T-helper 1 cell treated with Interleukin-12 subunit alpha and Interleukin-12 subunit beta and Interleukin-4 antibody, amounts not matched to agents 30 μg/mL and 1 μg/mL, for 36 hours (primary cell): ENCODE measurements around the gene EFCAB6.

Experiments
- H3K27ac Mint-ChIP-seq: one replicate; pipeline ENCODE4 v1.8.0; 2021; ENCODE audit warnings: mild to moderate bottlenecking, mixed read lengths
- H3K27me3 Mint-ChIP-seq: one replicate; pipeline ENCODE4 v1.8.0; 2021; ENCODE audit warnings: low read depth, mixed read lengths
- H3K36me3 Mint-ChIP-seq: one replicate; pipeline ENCODE4 v1.8.0; 2021; ENCODE audit warnings: low read depth, mixed read lengths
- H3K4me1 Mint-ChIP-seq: one replicate; pipeline ENCODE4 v1.8.0; 2021; ENCODE audit warnings: low read depth, mixed read lengths
- H3K4me3 Mint-ChIP-seq: one replicate; pipeline ENCODE4 v1.8.0; 2021; ENCODE audit warnings: mild to moderate bottlenecking, moderate library complexity, mixed read lengths
- H3K9me3 Mint-ChIP-seq: one replicate; pipeline ENCODE4 v1.8.0; 2021; ENCODE audit warnings: mixed read lengths

The EFCAB6 gene

GRCh38 chr22:43840851-43841250 lies 28.7 kb upstream of the EFCAB6 start:
- no peak overlapping the region for H3K4me3 Mint-ChIP-seq
- no peaks in the 10 kb centered on the region for H3K9me3 Mint-ChIP-seq
- no peaks in the 10 kb centered on the region for H3K4me1 Mint-ChIP-seq
- H3K36me3 Mint-ChIP-seq, result no peaks in the 10 kb centered on the region
- no peaks in the 10 kb centered on the region for H3K27me3 Mint-ChIP-seq
- H3K27ac Mint-ChIP-seq, result no peak overlapping the region

GRCh38 chr22:43840431-43840830 lies 28.3 kb upstream of the EFCAB6 start:
- H3K27me3 Mint-ChIP-seq, result peaks cover 4% of the 10 kb centered on the region
- no peaks in the 10 kb centered on the region for H3K4me1 Mint-ChIP-seq
- H3K9me3 Mint-ChIP-seq, result no peaks in the 10 kb centered on the region

DNA sequence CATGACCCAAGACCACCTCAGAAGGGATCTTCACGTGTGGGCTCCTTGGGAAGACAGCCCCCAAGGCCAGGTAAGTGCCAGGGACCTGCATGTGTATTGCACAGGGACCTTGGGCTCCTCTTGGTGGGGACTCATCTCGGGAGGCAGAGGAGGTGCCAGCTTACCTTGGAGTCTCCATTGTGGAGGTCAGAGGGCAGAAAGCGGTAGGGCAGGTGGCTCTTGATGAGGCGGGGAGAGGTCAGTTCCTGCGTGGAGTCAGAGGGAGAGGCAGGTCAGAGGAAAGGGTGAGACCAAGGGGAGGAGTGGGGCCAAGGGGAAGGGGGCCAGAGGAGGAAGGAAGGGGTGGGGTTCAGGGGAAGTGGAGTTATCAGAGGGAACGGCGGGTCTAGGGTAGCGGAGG lies 27.7 kb upstream of the EFCAB6 start:
- Mint-ChIP-seq H3K27ac (no peak overlapping the region), H3K9me3 (no peaks in the 10 kb centered on the region), H3K4me1 (no peaks in the 10 kb centered on the region), H3K4me3 (no peak overlapping the region), H3K36me3 (no peaks in the 10 kb centered on the region), H3K27me3 (peaks cover 7% of the 10 kb centered on the region)

More at GRCh38 chr22:43840431-43840830, 28.3 kb upstream of the EFCAB6 start:
- Mint-ChIP-seq H3K27ac (no peak overlapping the region), H3K4me3 (no peak overlapping the region), H3K36me3 (no peaks in the 10 kb centered on the region)

DNA sequence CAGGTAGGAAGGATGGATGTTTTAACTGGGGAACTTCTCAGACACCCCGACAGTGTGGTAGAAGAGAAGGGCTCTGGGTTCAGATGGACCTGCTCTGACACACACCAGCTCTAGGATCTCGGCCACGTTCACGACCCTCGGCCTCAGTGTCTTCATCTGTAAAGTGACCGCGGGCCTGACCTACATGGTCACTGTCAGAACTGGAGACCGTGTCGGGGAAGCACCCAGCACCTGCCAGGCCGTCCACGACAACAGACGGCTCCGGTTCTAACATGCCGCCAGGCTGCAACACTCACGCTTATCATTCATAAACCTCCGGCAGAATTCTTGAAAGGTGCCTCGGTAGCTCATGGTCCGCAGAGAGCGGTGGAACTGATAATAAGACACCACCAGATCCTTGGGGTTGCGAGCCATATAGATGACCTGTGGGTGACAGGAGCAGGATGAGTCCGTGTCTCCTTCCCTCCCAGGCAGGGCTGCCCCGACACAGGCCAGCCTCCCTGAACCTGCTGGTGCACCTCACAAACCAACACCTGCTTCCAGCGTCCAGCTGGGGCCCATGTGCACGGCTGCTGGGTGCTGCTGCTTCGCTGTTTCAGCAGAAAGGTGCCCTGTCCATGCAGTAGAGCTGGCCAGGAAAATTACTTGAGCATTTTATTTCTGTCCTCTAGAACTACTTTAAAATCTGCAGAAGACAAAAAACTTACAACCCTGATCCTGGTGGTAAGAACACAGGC lies 26.6 kb upstream of the EFCAB6 start:
- Mint-ChIP-seq H3K36me3 (no peaks in the 10 kb centered on the region), H3K9me3 (no peaks in the 10 kb centered on the region), H3K4me1 (no peaks in the 10 kb centered on the region), H3K4me3 (no peak overlapping the region), H3K27ac (no peak overlapping the region), H3K27me3 (peaks cover 7% of the 10 kb centered on the region)

DNA sequence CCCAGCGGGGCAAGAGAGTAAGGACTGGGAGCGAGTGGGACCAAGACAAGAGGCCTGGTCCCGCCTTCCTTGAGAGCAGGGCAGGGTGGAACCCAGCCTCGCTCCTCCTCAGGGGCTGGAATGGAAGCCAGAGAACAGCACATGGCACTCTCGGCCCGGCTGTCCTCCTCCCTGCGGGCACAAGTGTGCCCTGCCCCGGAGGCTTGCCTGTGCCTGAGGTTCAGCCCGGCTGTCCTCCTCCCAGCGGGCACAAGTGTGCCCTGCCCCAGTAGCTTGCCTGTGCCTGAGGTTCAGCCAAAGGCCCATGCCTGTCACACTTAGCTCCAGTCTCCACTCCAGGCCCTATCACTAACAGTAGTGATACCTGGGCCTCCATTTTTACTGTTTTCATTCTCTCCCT lies 26.1 kb upstream of the EFCAB6 start:
- Mint-ChIP-seq H3K9me3 (no peaks in the 10 kb centered on the region), H3K27ac (no peak overlapping the region), H3K4me3 (no peak overlapping the region), H3K27me3 (peaks cover 7% of the 10 kb centered on the region), H3K36me3 (no peaks in the 10 kb centered on the region), H3K4me1 (no peaks in the 10 kb centered on the region)

GRCh38 chr22:43837666-43838065 lies 25.6 kb upstream of the EFCAB6 start:
- Mint-ChIP-seq H3K36me3 (no peaks in the 10 kb centered on the region), H3K27ac (no peak overlapping the region), H3K27me3 (peaks cover 7% of the 10 kb centered on the region), H3K4me1 (no peaks in the 10 kb centered on the region), H3K9me3 (no peaks in the 10 kb centered on the region), H3K4me3 (no peak overlapping the region)

DNA sequence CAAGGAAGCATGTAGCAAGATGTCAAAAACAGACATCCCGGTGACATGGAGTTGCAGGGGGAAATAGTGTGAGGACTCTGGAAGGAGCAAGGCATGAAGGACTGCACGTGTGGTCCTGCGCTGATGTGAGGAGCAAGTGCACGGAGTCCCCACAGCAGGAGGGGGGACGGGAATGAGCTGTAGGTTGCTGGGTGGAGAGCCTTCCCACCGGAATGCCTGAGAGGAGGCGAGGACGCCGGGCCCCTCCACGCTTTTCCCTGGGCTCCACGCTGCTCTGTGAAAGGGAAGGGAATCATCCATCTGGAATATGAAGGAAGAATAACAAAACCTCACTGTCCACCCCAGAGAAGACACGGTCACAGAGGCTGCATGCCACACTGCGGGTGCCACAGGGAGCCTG lies 23.6 kb upstream of the EFCAB6 start:
- no peaks in the 10 kb centered on the region for H3K4me1 Mint-ChIP-seq
- peaks cover 7% of the 10 kb centered on the region for H3K27me3 Mint-ChIP-seq
- no peak overlapping the region for H3K4me3 Mint-ChIP-seq
- H3K27ac Mint-ChIP-seq, result no peak overlapping the region
- no peaks in the 10 kb centered on the region for H3K36me3 Mint-ChIP-seq
- H3K9me3 Mint-ChIP-seq, result no peaks in the 10 kb centered on the region

GRCh38 chr22:43835166-43835565 lies 23.1 kb upstream of the EFCAB6 start:
- H3K27me3 Mint-ChIP-seq, result peaks cover 7% of the 10 kb centered on the region
- H3K4me3 Mint-ChIP-seq, result no peak overlapping the region

DNA sequence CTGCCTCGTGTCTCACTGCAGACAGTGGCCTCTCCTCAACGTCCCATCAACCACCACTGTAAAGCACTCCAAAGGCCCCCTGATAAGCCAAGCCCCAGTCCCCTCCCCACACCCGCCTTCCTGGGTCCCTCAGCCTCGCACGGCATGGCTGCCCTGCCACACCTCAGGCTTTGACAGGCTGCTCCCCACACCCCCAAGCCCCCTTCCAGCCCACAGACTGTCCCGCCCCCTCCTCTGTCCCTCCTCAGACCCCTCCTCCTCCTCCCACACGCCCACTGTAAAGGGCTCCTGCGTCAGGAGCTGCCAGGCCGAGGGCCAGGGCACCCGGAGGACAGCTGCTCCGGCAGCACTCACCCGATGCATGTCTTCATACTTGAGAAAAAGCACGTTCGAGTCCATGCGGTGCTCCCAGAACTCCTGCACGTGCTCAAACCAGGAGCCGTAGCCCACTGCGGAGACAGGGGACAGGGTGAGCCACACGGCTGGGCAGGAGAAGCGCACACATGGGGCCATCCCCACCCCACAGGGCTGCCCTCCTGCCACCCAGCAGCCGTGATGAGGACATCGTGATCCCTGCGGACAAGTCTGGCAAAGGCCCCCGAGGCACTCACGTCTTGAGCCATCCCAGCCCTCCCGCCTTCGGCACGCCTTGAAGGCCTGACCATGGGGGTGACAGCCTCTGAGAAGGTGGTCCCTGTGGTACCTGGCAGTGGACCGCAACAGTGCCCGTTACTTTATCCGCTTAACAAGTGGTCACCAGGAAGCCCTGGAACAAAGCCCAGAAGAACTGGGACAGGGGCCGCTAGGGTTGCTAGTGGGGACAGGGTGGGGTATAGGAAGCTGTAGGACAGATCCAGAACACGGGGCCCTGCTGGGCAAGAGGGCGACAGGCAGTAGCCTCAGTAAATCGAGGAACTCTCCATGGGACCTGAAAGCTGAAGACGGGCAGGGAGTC lies 21.5 kb upstream of the EFCAB6 start:
- no peaks in the 10 kb centered on the region for H3K9me3 Mint-ChIP-seq
- no peak overlapping the region for H3K27ac Mint-ChIP-seq
- H3K4me1 Mint-ChIP-seq, result no peaks in the 10 kb centered on the region
- H3K36me3 Mint-ChIP-seq, result no peaks in the 10 kb centered on the region
- H3K4me3 Mint-ChIP-seq, result no peak overlapping the region
- peaks cover 7% of the 10 kb centered on the region for H3K27me3 Mint-ChIP-seq

More at GRCh38 chr22:43835166-43835565, 23.1 kb upstream of the EFCAB6 start:
- Mint-ChIP-seq H3K9me3 (no peaks in the 10 kb centered on the region), H3K36me3 (no peaks in the 10 kb centered on the region), H3K27ac (no peak overlapping the region), H3K4me1 (no peaks in the 10 kb centered on the region)

DNA sequence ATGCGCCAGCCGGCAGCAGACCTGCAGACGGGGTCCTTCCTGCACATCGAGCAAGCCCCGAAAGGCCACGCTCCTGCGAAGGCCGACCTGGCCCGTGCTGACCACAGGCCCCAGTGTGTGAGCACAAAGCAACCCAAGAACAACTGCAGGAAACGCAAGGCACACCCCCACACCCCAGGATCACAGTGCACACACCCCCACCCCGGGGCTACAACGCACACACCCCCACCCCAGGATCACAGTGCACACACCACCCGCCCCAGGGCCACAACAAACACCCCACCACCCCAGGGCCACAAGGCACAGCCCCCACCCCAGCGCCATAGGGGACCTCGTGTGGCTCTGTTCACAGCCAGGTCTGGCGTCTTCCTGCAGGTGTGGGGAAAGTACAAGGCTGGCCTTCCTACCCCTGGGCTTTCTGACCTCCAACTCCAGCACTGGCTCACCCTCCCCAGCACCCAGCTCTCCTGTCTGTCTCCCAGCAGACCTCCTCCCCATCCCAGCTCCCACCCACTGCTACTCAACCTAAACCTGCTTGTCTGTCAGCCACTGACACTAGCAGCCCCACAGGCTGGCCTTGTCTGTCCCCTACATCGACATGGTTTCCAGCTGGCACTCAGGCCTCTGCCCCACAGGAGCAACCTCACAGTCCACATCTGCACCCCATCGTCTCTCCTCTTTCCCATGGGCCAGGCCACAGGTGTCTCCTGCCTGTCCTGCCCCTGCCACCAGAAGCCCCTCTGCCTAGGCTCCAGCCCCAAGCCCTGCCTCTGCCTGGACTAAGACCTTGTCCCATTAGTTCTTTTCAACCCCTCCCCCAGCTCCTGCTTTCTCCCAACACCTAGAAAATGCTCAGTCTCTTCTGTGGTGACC lies 20.5 kb upstream of the EFCAB6 start:
- H3K4me3 Mint-ChIP-seq, result no peak overlapping the region
- no peaks in the 10 kb centered on the region for H3K4me1 Mint-ChIP-seq
- no peak overlapping the region for H3K27ac Mint-ChIP-seq

GRCh38 chr22:43831561-43832392 lies 19.7 kb upstream of the EFCAB6 start:
- Mint-ChIP-seq H3K4me3 (no peak overlapping the region), H3K9me3 (no peaks in the 10 kb centered on the region), H3K4me1 (no peaks in the 10 kb centered on the region), H3K27ac (no peak overlapping the region), H3K36me3 (no peaks in the 10 kb centered on the region), H3K27me3 (peaks cover 7% of the 10 kb centered on the region)

More for the DNA sequence above, 20.5 kb upstream of the EFCAB6 start:
- H3K9me3 Mint-ChIP-seq, result no peaks in the 10 kb centered on the region
- no peaks in the 10 kb centered on the region for H3K36me3 Mint-ChIP-seq
- H3K27me3 Mint-ChIP-seq, result peaks cover 7% of the 10 kb centered on the region

DNA sequence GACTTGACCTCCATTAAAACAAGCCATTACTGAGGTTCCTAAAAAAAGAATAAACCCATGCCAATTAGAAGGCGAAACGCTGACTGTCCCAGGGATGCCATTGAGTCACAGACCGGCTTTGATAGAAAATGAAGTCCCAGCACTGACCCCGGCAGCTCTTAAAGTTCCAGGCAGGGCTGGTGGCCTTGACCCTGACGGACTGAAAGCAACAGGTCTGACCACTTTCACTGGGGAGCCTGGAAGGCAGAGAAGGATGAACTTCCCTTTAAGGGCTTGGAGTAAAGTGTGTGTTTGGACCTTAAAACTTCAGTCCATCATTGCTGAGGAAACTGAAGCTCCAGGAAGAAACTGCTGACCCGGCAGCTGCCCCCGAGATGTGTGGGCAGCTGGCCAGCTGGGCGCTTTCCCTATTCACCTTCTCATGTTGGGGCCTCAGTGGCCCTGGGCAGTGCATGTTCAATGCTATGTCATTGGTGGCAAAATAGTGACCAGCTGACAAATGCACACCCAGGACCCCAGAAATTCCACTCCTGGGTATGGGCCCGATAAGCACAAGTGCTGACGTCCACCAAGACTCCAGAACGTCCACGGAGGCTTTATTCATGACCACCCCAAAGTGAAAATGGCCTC lies 18.9 kb upstream of the EFCAB6 start:
- H3K9me3 Mint-ChIP-seq, result no peaks in the 10 kb centered on the region
- no peak overlapping the region for H3K4me3 Mint-ChIP-seq
- no peak overlapping the region for H3K27ac Mint-ChIP-seq
- H3K36me3 Mint-ChIP-seq, result no peaks in the 10 kb centered on the region
- H3K4me1 Mint-ChIP-seq, result no peaks in the 10 kb centered on the region
- H3K27me3 Mint-ChIP-seq, result peaks cover 7% of the 10 kb centered on the region
